Testis (tissue), 2 donors: Measurements from ENCODE around the gene IL10.

Experiments
- CTCF ChIP-seq, 3 experiments: fragments of 450-650 bp in 2 of 3; fragments of 200-600 bp in 1 of 3; sonication (generic) in 1 of 3; IDR thresholded peaks; one replicate each; pipeline ENCODE4 v1.5.1; 2016 to 2019; ENCODE audit warnings: antibody characterized with exemption in 3 of 3, mild to moderate bottlenecking in 2 of 3, moderate library complexity in 1 of 3
- POLR2A ChIP-seq: fragments of 450-650 bp; IDR thresholded peaks from one replicate; pipeline ENCODE4 v1.6.1; 2017; ENCODE audit warnings: antibody characterized with exemption, mild to moderate bottlenecking, moderate library complexity

GRCh38 chr1:206821493-206821892, 49.2 kb upstream of the IL10 start:
- no peak for TF ChIP-seq POLR2A
- TF ChIP-seq CTCF (IDR thresholded peaks at IDR 0.05), result no peak
